SK-N-SH (cell line): ENCODE data around the gene RGL1. TPM values are rescaled to one million over a fixed set of nuclear protein-coding genes. Genes with fewer than 3 reads are reported as not detected.

Experiments
- CTCF ChIA-PET: fragments of 300-600, 350-600 bp; formaldehyde crosslinking; extraction: SDS; loops from one replicate; lab custom pipeline; 2021; lab: Yijun Ruan, JAX
- POLR2A ChIA-PET: fragments of 350-600 bp; sonication (Branson Sonifier 250); formaldehyde crosslinking; extraction: SDS; loops from one replicate; lab custom pipeline; 2020; ENCODE audit warnings: antibody characterized with exemption, inconsistent platforms; lab: Yijun Ruan, JAX
- DNase-seq: peaks from one replicate; pipeline ENCODE4 v3.0.0; 2012
- H2AFZ ChIP-seq: fragments of 200-600 bp; sonication (generic); 2 replicates; pipeline ENCODE4 v1.8.1; 2016; ENCODE audit warnings: antibody characterized with exemption, mild to moderate bottlenecking, low read depth
- H3F3A ChIP-seq: fragments of 200-600 bp; sonication (generic); replicated peaks from 2 replicates; pipeline ENCODE3; 2016; ENCODE audit warnings: antibody characterized with exemption, mild to moderate bottlenecking; ENCODE audit not compliant: insufficient read depth
- H3K27ac ChIP-seq, 2 experiments: fragments of 200-500 bp in 1 of 2; fragments of 200-600 bp in 1 of 2; sonication (Bioruptor generic) in 1 of 2; sonication (generic), shearing (Covaris generic) in 1 of 2; 2 replicates each; pipeline versions ENCODE4 v1.5.1 to v1.6.1; 2014 to 2016; ENCODE audit warnings: low read depth in 2 of 2, inconsistent platforms in 1 of 2, low read length in 1 of 2, mild to moderate bottlenecking in 1 of 2, mixed read lengths in 1 of 2
- H3K27me3 ChIP-seq: fragments of 200-600 bp; sonication (generic), shearing (Covaris generic); 2 replicates; pipeline ENCODE4 v1.6.1; 2016; ENCODE audit warnings: mixed run types; ENCODE audit not compliant: insufficient read depth
- H3K36me3 ChIP-seq, 2 experiments: fragments of 200-500 bp in 1 of 2; fragments of 200-600 bp in 1 of 2; sonication (Bioruptor generic) in 1 of 2; sonication (generic) in 1 of 2; replicated peaks in 1 of 2; 2 replicates each; pipeline versions ENCODE3 to v1.5.1; 2014 to 2016; ENCODE audit warnings: low read length in 1 of 2, mild to moderate bottlenecking in 1 of 2; ENCODE audit not compliant: insufficient read depth in 2 of 2, control insufficient read depth in 1 of 2
- H3K4me1 ChIP-seq, 2 experiments: fragments of 200-500 bp in 1 of 2; fragments of 200-600 bp in 1 of 2; sonication (Bioruptor generic) in 1 of 2; sonication (generic), shearing (Covaris generic) in 1 of 2; 2 replicates each; pipeline versions ENCODE4 v1.5.1 to v1.6.1; 2014 to 2016; ENCODE audit warnings: low read depth in 1 of 2, low read length in 1 of 2, mixed run types in 1 of 2; ENCODE audit not compliant: insufficient read depth in 2 of 2, control insufficient read depth in 1 of 2
- H3K4me2 ChIP-seq: fragments of 200-600 bp; sonication (generic), shearing (Covaris generic); 2 replicates; pipeline ENCODE4 v1.6.1; 2017; ENCODE audit warnings: mixed run types
- H3K4me3 ChIP-seq, 2 experiments: fragments of 200-500 bp in 1 of 2; fragments of 200-600 bp in 1 of 2; sonication (Bioruptor generic) in 1 of 2; sonication (generic), shearing (Covaris generic) in 1 of 2; 2 replicates each; pipeline versions ENCODE4 v1.5.1 to v1.8.1; 2014 to 2016; ENCODE audit warnings: low read depth in 2 of 2, inconsistent platforms in 1 of 2, low read length in 1 of 2, mild to moderate bottlenecking in 1 of 2, mixed read lengths in 1 of 2, moderate library complexity in 1 of 2
- H3K79me2 ChIP-seq: fragments of 200-600 bp; sonication (generic); 2 replicates; pipeline ENCODE4 v1.8.1; 2017; ENCODE audit warnings: mild to moderate bottlenecking; ENCODE audit not compliant: insufficient read depth
- H3K9ac ChIP-seq: fragments of 200-600 bp; sonication (generic); 2 replicates; pipeline ENCODE4 v1.6.1; 2017; ENCODE audit warnings: mixed run types
- H3K9me2 ChIP-seq: fragments of 200-600 bp; sonication (generic); 2 replicates; pipeline ENCODE4 v1.6.1; 2017; ENCODE audit warnings: mixed run types
- H3K9me3 ChIP-seq: fragments of 200-600 bp; sonication (generic); 2 replicates; pipeline ENCODE4 v1.6.1; 2017; ENCODE audit warnings: mixed run types, mild to moderate bottlenecking, moderate library complexity
- H4K20me1 ChIP-seq: fragments of 200-600 bp; sonication (generic); 2 replicates; pipeline ENCODE4 v1.6.1; 2017; ENCODE audit warnings: mild to moderate bottlenecking, mixed run types; ENCODE audit not compliant: insufficient read depth
- EP300 ChIP-seq, 2 experiments: IDR thresholded peaks; 2 replicates each; pipeline versions ENCODE4 v1.4.0 to v1.6.1; 2012; ENCODE audit warnings: borderline replicate concordance in 1 of 2, low read depth in 1 of 2, low read length in 1 of 2
- FOSL2 ChIP-seq: IDR thresholded peaks from 2 replicates; pipeline ENCODE4 v1.4.0; 2012; ENCODE audit warnings: low read depth, mild to moderate bottlenecking, moderate library complexity, borderline replicate concordance
- GABPA ChIP-seq: IDR thresholded peaks from 2 replicates; pipeline ENCODE4 v1.4.0; 2012; ENCODE audit warnings: low read depth, mild to moderate bottlenecking
- JUND ChIP-seq: IDR thresholded peaks from 2 replicates; pipeline ENCODE4 v1.4.0; 2012
- MXI1 ChIP-seq: IDR thresholded peaks from 2 replicates; pipeline ENCODE4 v1.6.1; 2012; ENCODE audit warnings: mild to moderate bottlenecking, low read depth, low read length, improper control_type of control experiment
- NFIC ChIP-seq: IDR thresholded peaks from 2 replicates; pipeline ENCODE4 v1.4.0; 2012; ENCODE audit warnings: borderline replicate concordance
- PBX3 ChIP-seq: IDR thresholded peaks from 2 replicates; pipeline ENCODE4; 2012
- POLR2AphosphoS5 ChIP-seq: IDR thresholded peaks from 2 replicates; pipeline ENCODE4 v1.6.1; 2012; ENCODE audit warnings: low read depth, low read length
- RXRA ChIP-seq: IDR thresholded peaks from 2 replicates; pipeline ENCODE4 v1.4.0; 2012; ENCODE audit warnings: low read depth, mild to moderate bottlenecking, borderline replicate concordance
- SIN3A ChIP-seq: IDR thresholded peaks from 2 replicates; pipeline ENCODE4 v1.6.1; 2012; ENCODE audit warnings: low read depth, mild to moderate bottlenecking, low read length, moderate library complexity, borderline replicate concordance
- TCF12 ChIP-seq: IDR thresholded peaks from 2 replicates; pipeline ENCODE4 v1.4.0; 2012
- USF2 ChIP-seq: fragments of 150-350 bp; IDR thresholded peaks from 2 replicates; pipeline ENCODE4 v1.6.1; 2017; ENCODE audit warnings: antibody characterized with exemption, low read length, low read depth, borderline replicate concordance
- WGBS: methylation state at CpG from one replicate; pipeline ENCODE4 v1.1.6; 2017; ENCODE audit warnings: low lambda C conversion rate; 5-methylcytosine and 5-hydroxymethylcytosine counted together
- polyA plus RNA-seq, 3 experiments: library from polyadenylated mRNA; depleted of rRNA; stranded (reverse); fragments of >200 nt; gene quantifications; 2 replicates each; pipeline ENCODE4 v1.2.3, GENCODE V29; 2012

Gene RGL1
- polyA plus RNA-seq, 1 of the 3 experiments (the other 2 are of a cell fraction), result 8.3 TPM

GRCh38 chr1:183812128-183812527, 7.2 kb downstream of the RGL1 start:
- DNase-seq, result no peak
- H3K4me1 ChIP-seq, result peaks cover 16 to 39% of the 10 kb centered on the region in 2 experiments
- H3K9me2 ChIP-seq, result no peaks in the 10 kb centered on the region
- H3K4me3 ChIP-seq, result no peak overlapping the region
- H3K27me3 ChIP-seq, result no peaks in the 10 kb centered on the region
- H3K9ac ChIP-seq, result no peak overlapping the region
- H4K20me1 ChIP-seq, result no peaks in the 10 kb centered on the region; the same call in 1 of the 2 replicates
- H3F3A ChIP-seq, result no peaks in the 10 kb centered on the region
- peak overlapping the region; percentile 26; the same call in 1 of the 2 replicates for H3K4me2 ChIP-seq
- no peaks in the 10 kb centered on the region for H3K9me3 ChIP-seq
- WGBS, result 91% methylated on average over 2 of the region's 2 CpGs
- ChIA-PET POLR2A (no interaction called here), CTCF (interaction anchor here (2.0 kb wide), 1 partner anchor 104 kb away, joined by 9 read pairs; no protein-coding TSS in a partner anchor)
- peaks cover 5 to 14% of the 10 kb centered on the region in 2 experiments for H3K36me3 ChIP-seq
- no peak overlapping the region for H2AFZ ChIP-seq
- H3K79me2 ChIP-seq, result peaks cover 5% of the 10 kb centered on the region; the same call in 1 of the 2 replicates
- TF ChIP-seq RXRA, result no peak
- no peak for TF ChIP-seq POLR2AphosphoS5
- TF ChIP-seq MXI1, result no peak
- no peak for TF ChIP-seq GABPA
- no peak for TF ChIP-seq USF2
- no peak for TF ChIP-seq EP300 (IDR thresholded peaks at IDR 0.05; ENCODE audit: borderline replicate concordance in 1 of 2, low read depth in 1 of 2, low read length in 1 of 2)
- no peak overlapping the region; a peak in 1 of 4 replicates for H3K27ac ChIP-seq

- Histone ChIP-seq H3K4me2 (peak overlapping the region; percentile 26), H3K27ac (peak overlapping the region; percentile 36 to 75), H3K9me2 (no peaks in the 10 kb centered on the region), H3F3A (no peaks in the 10 kb centered on the region), H3K79me2 (peaks cover 5% of the 10 kb centered on the region; the same call in 1 of the 2 replicates), H3K36me3 (peaks cover 5 to 13% of the 10 kb centered on the region in 2 experiments), H3K4me3 (no peak overlapping the region), H3K9ac (no peak overlapping the region), H2AFZ (no peak overlapping the region)
- POLR2A ChIA-PET, result no interaction called here
- TF ChIP-seq SIN3A, result no peak
- TF ChIP-seq NFIC, result 0 out of 2 replicates have a peak, but pooled peaks have one; percentile 3
- 0 out of 2 replicates have a peak, but pooled peaks have one; percentile 33 for TF ChIP-seq JUND
- TF ChIP-seq FOSL2, result peak; percentile 40; the same call in 1 of the 2 replicates
- peak; percentile 29; the same call in 1 of the 2 replicates for TF ChIP-seq PBX3
- TF ChIP-seq TCF12, result peak; percentile 6; the same call in 1 of the 2 replicates
- TF ChIP-seq, all 33 proteins: peak for 5
- WGBS, result 65% methylated on average over 9 of the region's 9 CpGs
- H3K9me3 ChIP-seq, result no peaks in the 10 kb centered on the region
- DNase-seq, result no peak
- CTCF ChIA-PET, result interaction anchor here (2.0 kb wide), 1 partner anchor 103 kb away, joined by 9 read pairs; no protein-coding TSS in a partner anchor
- no peaks in the 10 kb centered on the region for H3K27me3 ChIP-seq
- H4K20me1 ChIP-seq, result no peaks in the 10 kb centered on the region; the same call in 1 of the 2 replicates
- H3K4me1 ChIP-seq, result peaks cover 17 to 38% of the 10 kb centered on the region in 2 experiments
Measured at GRCh38 chr1:183812686-183813569, 8.0 kb downstream of the RGL1 start.
